Ascending aorta (tissue), 2 donors: ENCODE data around the gene SERGEF. TPM values are rescaled to one million over a fixed set of nuclear protein-coding genes. Genes with fewer than 3 reads are reported as not detected.
"Not testable (repeated sequence)": the region's sequence is repeated elsewhere in the genome, so short reads cannot be mapped to it uniquely, and the experiment has no call there.

ENCODE experiments used
- DNase-seq, 2 donors: peaks; one replicate each; pipeline ENCODE4 v3.0.0-alpha.2; 2019; ENCODE audit warnings: low spot score in 2 of 2
- H3K27ac ChIP-seq, 2 donors: fragments of 200-600 bp; sonication (generic); one replicate each; pipeline ENCODE4 v1.5.1; 2016 to 2017; ENCODE audit warnings: mild to moderate bottlenecking in 1 of 2
- H3K27me3 ChIP-seq: fragments of 200-600 bp; sonication (generic); one replicate; pipeline ENCODE4 v1.5.1; 2017
- H3K36me3 ChIP-seq, 2 donors: fragments of 200-600 bp; sonication (generic); one replicate each; pipeline ENCODE4 v1.5.1; 2016
- H3K4me1 ChIP-seq, 2 donors: fragments of 200-600 bp; sonication (generic); one replicate each; pipeline ENCODE4 v1.5.1; 2016 to 2017; ENCODE audit warnings: mild to moderate bottlenecking in 1 of 2
- H3K4me3 ChIP-seq, 2 donors: fragments of 200-600 bp; sonication (generic); one replicate each; pipeline ENCODE4 v1.5.1; 2016 to 2017; ENCODE audit warnings: mild to moderate bottlenecking in 1 of 2
- H3K9me3 ChIP-seq, 2 donors: fragments of 200-600 bp; sonication (generic); one replicate each; pipeline ENCODE4 v1.5.1; 2016
- intact Hi-C: fragments of 100-400 bp; cut with DNase I; formaldehyde crosslinking; loops from one replicate; pipeline ENCODE4 v1.15.1; 2023
- total RNA-seq: library from RNA; depleted of rRNA; stranded (reverse); fragments of >200 nt; gene quantifications from one replicate; pipeline ENCODE4 v1.1.0, GENCODE V29; 2016
- TF ChIP-seq, protein P1 (sequence below), 3 experiments: fragments of 200-600 bp in 2 of 3; fragments of 450-650 bp in 1 of 3; sonication (generic) in 2 of 3; IDR thresholded peaks; one replicate each; pipeline ENCODE4 v1.5.1; 2016 to 2019; ENCODE audit warnings: antibody characterized with exemption in 3 of 3, mild to moderate bottlenecking in 1 of 3, moderate library complexity in 1 of 3

Gene SERGEF
- total RNA-seq, 1 donor from 2014 or later = 13.6 TPM

GRCh38 chr11:17897495-17897894 is 115.4 kb downstream of the SERGEF start:
- no peaks in the 10 kb centered on the region for H3K27me3 ChIP-seq
- intact Hi-C loops = no loop called here
- TF ChIP-seq, protein P1, sequence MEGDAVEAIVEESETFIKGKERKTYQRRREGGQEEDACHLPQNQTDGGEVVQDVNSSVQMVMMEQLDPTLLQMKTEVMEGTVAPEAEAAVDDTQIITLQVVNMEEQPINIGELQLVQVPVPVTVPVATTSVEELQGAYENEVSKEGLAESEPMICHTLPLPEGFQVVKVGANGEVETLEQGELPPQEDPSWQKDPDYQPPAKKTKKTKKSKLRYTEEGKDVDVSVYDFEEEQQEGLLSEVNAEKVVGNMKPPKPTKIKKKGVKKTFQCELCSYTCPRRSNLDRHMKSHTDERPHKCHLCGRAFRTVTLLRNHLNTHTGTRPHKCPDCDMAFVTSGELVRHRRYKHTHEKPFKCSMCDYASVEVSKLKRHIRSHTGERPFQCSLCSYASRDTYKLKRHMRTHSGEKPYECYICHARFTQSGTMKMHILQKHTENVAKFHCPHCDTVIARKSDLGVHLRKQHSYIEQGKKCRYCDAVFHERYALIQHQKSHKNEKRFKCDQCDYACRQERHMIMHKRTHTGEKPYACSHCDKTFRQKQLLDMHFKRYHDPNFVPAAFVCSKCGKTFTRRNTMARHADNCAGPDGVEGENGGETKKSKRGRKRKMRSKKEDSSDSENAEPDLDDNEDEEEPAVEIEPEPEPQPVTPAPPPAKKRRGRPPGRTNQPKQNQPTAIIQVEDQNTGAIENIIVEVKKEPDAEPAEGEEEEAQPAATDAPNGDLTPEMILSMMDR (IDR thresholded peaks at IDR 0.05) = no peak
- no peaks in the 10 kb centered on the region for H3K4me1 ChIP-seq
- H3K9me3 ChIP-seq = no peaks in the 10 kb centered on the region
- H3K27ac ChIP-seq = no peak overlapping the region
- no peak overlapping the region for H3K4me3 ChIP-seq
- H3K36me3 ChIP-seq = peaks cover 0 to 4% of the 10 kb centered on the region in 2 donors
- no peak for DNase-seq

DNA sequence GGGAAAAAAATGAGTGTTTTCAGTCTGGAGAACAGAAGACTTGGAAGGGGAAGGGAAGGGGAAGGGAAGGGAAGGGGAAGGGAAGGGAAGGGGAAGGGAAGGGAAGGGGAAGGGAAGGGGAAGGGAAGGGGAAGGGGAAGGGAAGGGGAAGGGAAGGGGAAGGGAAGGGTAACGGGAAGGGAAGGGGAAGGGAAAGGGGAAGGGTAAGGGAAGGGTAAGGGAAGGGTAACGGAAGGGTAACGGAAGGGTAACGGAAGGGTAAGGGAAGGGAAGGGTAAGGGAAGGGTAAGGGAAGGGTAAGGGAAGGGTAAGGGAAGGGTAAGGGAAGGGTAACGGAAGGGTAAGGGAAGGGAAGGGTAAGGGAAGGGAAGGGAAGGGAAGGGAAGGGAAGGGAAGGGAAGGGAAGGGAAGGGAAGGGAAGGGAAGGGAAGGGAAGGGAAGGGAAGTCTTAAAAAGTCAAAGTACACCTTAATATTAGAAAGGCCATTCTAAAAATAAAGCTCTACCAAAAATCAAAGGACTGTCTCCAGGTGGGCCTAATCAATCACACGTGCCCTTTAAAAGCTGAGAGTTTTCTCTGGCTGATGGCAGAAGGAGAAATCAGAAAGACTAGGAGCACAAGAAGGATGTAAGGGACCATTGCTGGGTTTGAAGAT is 116.2 kb downstream of the SERGEF start:
- H3K9me3 ChIP-seq, H3K27me3 ChIP-seq, DNase-seq, H3K36me3 ChIP-seq, H3K4me3 ChIP-seq, H3K4me1 ChIP-seq, H3K27ac ChIP-seq, intact Hi-C loops: not testable (repeated sequence)

GRCh38 chr11:17894929-17895658 is 117.8 kb downstream of the SERGEF start:
- Histone ChIP-seq H3K4me3 (no peak overlapping the region), H3K27ac (no peak overlapping the region), H3K4me1 (no peaks in the 10 kb centered on the region), H3K36me3 (peaks cover 0 to 5% of the 10 kb centered on the region in 2 donors), H3K27me3 (no peaks in the 10 kb centered on the region), H3K9me3 (no peaks in the 10 kb centered on the region)
- intact Hi-C loops = no loop called here
- TF ChIP-seq, protein P1 (IDR thresholded peaks at IDR 0.05) = no peak
- no peak for DNase-seq

DNA sequence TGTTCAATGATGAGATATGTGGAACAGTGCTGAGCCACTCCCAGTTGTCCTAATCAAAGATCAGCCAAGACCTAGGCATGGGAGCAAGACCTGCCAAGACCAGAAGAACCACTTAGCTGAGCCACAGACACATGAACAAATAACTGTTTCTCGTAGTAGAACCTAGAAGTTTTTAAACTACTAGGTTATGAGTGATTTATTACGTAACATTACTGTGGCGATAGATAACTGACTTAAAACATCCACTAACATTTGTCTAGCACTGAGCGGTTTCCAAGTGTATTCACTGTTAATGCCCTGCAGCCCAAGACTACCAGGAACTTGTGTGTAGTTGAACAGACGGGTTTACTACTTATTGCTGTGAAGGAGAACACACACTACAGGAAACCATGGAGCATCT is 120.4 kb downstream of the SERGEF start:
- TF ChIP-seq, protein P1 (IDR thresholded peaks at IDR 0.05) = no peak
- H3K9me3 ChIP-seq = no peaks in the 10 kb centered on the region
- intact Hi-C loops = no loop called here
- no peaks in the 10 kb centered on the region for H3K27me3 ChIP-seq
- no peak overlapping the region for H3K4me3 ChIP-seq
- H3K36me3 ChIP-seq = peaks cover 0 to 5% of the 10 kb centered on the region in 2 donors
- no peaks in the 10 kb centered on the region for H3K4me1 ChIP-seq
- DNase-seq = no peak
- H3K27ac ChIP-seq = no peak overlapping the region

DNA sequence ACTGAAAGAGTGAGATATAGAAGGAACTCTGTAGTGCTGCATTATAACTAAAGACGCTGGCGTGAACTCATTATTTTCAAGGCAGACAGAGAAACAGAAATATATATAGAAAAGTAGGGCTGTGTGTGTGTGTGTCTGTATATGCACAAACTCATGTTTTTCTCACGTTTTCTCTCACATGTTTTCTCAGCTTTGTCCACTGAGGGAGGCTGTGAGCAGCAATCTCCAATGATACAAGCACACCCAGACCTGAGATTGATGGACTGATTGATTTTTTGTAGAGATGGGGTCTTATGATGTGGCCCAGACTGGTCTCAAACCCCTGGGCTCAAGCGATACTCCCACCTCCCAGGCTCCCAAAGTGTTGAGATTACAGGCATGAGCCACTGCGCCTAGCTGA is 122.5 kb downstream of the SERGEF start:
- Histone ChIP-seq H3K27ac (no peak overlapping the region), H3K36me3 (peaks cover 0 to 5% of the 10 kb centered on the region in 2 donors), H3K27me3 (no peaks in the 10 kb centered on the region), H3K4me3 (no peak overlapping the region), H3K4me1 (no peaks in the 10 kb centered on the region), H3K9me3 (no peaks in the 10 kb centered on the region)
- DNase-seq = no peak
- TF ChIP-seq, protein P1 (IDR thresholded peaks at IDR 0.05) = no peak
- intact Hi-C loops = no loop called here

DNA sequence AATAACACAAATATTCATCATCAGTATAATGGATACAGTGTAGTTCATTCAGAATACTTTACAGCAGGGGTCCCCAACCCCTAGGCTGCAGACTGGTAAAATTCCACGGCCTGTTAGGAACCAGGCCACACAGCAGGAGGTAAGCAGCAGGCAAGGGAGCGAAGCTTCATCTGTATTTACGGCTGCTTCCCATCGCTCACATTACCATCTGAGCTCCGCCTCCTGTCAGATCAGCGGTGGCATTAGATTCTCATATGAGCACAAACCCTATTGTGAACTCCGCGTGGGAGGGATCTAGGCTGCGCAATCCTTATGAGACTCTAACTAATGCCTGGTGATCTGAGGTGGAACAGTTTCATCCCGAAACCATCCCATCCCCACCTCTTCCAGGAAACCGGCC is 125.1 kb downstream of the SERGEF start:
- DNase-seq = no peak
- Histone ChIP-seq H3K4me3 (no peak overlapping the region), H3K36me3 (peaks cover 0 to 4% of the 10 kb centered on the region in 2 donors), H3K4me1 (no peaks in the 10 kb centered on the region), H3K9me3 (no peaks in the 10 kb centered on the region), H3K27me3 (no peaks in the 10 kb centered on the region), H3K27ac (no peak overlapping the region)
- intact Hi-C loops = no loop called here
- TF ChIP-seq, protein P1 (IDR thresholded peaks at IDR 0.05) = no peak
